Limb (tissue), 2 donors: ENCODE data around the gene P3R3URF.

Source experiments
- DNase-seq, 2 donors: peaks; one replicate each; pipeline ENCODE4 v3.0.0-alpha.2; 2016; ENCODE audit errors: extremely low spot score in 2 of 2

The P3R3URF gene

GRCh38 chr1:46193984-46194570, 17.8 kb upstream of the P3R3URF start:
- DNase-seq: no peak

GRCh38 chr1:46193285-46193684, 17.0 kb upstream of the P3R3URF start:
- no peak for DNase-seq

DNA sequence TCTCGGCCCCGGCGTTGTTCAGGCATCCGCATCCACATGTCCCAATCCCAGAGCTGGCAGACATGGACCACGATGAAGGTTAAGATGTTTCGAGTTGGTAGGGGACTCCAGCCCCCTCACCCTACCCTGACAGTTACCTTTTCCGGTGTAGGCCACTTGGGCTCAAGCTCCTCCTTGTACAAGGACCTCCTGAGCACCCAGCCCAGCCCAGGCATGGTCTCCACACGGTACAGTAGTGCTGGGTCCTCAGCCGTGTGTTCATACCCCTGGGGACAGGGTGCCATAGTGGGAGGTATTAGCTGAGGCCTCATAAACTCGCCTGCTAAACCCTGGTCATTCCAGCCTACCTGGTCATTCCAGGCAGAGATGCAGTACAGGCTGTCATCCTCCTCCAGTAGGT, 15.9 kb upstream of the P3R3URF start:
- DNase-seq: no peak

DNA sequence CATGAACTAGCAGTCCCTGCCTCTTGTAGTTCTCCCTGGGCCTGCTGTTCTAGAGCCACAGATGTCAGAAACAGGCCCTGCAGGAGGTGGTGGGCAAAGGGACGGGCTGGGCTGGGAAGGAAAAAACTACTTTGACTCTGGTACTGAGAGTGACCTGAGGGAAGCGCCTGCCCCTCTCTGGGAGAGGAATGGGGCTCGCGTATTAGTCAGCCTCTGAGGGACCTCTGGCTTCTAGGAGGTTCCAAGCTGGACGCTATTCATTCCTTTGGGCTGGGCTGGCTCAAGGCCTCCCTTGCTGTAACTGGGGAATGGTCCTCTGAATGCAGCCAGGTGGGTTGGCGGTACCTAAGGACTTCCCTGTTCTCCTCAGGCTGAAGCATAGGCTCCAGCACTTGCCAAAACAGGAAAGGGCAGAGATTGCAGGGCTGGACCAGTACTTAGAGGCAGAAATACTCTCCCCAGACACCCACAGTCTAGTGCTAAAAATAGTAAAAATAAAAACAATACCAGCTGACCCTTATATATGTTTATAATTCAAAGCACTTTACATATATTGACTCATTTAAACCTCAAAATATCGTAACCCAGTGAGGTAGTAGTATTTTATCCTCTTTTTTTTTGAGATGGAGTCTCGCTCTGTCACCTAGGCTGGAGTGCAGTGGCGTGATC, 14.9 kb upstream of the P3R3URF start:
- DNase-seq: no peak

- DNase-seq: no peak
These were observed 14.3 kb upstream of the P3R3URF start for GRCh38 chr1:46190539-46190938.

- DNase-seq: no peak
These were observed 12.2 kb upstream of the P3R3URF start for GRCh38 chr1:46188295-46189030.

DNA sequence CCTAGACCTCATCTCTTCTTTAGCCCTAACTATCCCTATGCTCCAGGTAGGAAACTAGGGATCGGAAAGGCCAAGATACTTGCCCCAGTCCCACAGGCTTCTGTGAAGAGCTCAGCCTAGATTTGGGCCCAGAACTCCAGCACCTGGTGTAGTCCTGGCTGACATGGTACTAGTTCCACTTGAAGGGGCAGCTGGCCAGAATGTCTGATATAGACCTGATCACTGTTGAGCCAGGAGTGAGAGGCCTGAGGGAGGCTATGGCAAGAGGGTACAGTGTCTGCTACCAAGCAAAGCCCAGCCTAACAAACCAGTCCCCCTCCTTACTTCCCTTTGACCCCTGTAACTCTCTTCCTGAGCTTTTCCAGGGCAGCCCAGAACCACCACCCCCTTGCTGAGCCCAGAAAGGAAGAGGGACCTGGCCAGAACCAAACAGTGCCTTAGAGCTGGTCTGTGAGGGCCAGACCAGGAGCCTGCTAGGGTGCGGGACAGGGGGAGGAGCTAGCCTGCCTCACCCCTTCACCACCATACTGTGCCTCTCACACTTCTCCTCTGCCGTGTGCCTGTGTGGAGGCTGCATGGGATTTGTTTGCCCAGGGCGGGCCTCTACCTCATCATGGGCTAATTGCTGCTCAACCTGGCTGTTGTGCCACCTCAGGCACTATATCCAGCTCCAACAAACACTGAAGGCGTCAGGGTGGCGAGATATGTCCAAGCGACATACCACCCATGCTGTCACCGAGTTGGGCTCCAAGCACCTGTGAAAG, 11.0 kb upstream of the P3R3URF start:
- DNase-seq: no peak

DNA sequence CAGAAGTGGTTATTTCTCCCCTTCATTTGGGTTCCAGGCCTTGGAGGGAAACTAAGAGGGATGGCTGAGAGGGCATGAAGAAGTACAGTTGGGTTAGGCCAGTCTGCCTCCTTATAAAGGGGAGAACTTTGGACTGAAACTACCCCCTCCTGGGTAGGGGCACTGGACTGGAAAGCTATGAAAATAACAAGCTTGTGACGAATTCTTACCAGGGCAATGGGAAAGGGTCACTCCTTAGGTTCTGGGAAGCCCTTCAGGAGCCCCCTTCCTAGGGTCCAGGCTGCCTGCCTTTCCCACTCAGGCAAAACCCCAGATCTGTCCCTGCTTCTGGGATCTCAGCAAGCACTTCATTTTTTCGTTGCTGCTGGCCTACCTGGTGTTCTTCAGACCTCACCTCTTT, 9.8 kb upstream of the P3R3URF start:
- no peak for DNase-seq

DNA sequence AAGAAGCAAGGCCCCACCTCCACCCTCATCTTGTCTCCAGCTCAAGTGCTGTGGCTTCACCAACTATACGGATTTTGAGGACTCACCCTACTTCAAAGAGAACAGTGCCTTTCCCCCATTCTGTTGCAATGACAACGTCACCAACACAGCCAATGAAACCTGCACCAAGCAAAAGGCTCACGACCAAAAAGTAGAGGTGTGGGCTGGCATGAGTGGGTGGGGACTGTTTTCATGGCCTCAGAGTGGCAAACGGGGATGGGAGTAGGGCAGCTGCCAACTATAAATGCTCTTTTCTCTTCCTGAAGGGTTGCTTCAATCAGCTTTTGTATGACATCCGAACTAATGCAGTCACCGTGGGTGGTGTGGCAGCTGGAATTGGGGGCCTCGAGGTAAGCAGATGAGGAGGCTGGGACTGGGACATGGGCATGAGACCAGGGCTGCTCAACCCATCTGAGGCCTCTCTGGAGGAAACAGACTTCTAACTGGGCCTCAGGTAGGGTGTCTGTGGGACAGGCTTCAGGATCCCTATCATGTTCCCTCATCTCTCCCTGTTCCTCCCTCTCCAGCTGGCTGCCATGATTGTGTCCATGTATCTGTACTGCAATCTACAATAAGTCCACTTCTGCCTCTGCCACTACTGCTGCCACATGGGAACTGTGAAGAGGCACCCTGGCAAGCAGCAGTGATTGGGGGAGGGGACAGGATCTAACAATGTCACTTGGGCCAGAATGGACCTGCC, 8.8 kb upstream of the P3R3URF start:
- DNase-seq: no peak

GRCh38 chr1:46183926-46184557, 7.8 kb upstream of the P3R3URF start:
- no peak for DNase-seq

- peak in 1 of 2 donors; percentile 62 for DNase-seq
These were observed 7.0 kb upstream of the P3R3URF start for GRCh38 chr1:46183079-46183847.

- no peak for DNase-seq
These were observed 5.3 kb upstream of the P3R3URF start for GRCh38 chr1:46181343-46182260.

DNA sequence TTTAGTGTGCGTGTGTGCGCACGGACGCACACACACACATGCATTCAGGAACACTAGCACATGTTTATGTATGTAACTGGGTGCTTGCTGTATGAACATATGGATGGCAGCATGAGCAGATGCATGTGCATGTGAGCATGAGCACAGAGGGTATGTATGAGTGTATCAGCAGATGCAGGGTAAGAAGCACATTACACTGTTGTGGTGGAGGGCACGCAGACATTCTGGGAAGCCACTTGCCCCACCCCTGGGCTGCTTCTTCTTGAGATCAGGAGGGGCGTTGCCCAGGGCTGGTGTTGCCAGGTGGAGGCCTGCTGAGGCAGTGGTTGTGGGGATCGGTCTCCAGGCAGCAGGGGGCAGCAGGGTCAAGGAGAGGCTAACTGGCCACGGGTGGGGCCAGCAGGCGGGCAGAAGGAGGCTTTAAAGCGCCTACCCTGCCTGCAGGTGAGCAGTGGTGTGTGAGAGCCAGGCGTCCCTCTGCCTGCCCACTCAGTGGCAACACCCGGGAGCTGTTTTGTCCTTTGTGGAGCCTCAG, 3.9 kb upstream of the P3R3URF start:
- DNase-seq: no peak

GRCh38 chr1:46179138-46180081, 3.1 kb upstream of the P3R3URF start:
- DNase-seq: peak; percentile 85 to 88

DNA sequence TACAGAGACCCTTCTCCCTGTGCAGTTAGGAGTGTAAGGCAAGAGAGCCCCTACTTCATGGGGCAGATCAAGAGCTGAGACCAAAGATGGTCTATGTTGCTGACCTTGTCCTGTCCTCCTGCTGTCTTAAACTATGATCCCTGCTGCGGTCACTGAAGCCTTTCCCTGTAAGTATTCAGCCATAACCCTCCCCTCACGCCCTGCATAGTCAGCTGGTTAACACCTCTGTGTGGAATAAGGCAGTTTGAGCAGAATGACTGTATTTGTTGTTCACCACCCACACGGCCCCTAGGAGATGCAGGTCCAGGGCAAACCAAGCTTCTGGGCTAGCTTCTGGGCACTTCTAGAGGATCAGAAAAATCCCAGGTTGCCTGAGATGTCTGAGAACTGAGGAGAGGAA, 1.0 kb downstream of the P3R3URF start:
- DNase-seq: no peak

- DNase-seq: no peak
These were observed 1.6 kb downstream of the P3R3URF start, which contains the start of gene TSPAN1 for GRCh38 chr1:46174448-46175231. TSS of gene TSPAN1 (plus strand) at chr1:46175087. CDS start at chr1:46181108, 6,021 bp downstream.
